Mucosa of gallbladder (tissue), 1 donor: ENCODE measurements around the gene MTERF2. TPM values are rescaled to one million over a fixed set of nuclear protein-coding genes. Genes with fewer than 3 reads are reported as not detected.

Experiments
- DNase-seq: peaks from one replicate; pipeline ENCODE4 v3.0.0-alpha.2; 2020; ENCODE audit warnings: low spot score
- total RNA-seq: library from RNA; stranded (reverse); gene quantifications from one replicate; pipeline ENCODE4 v1.2.1, GENCODE V29; 2021
- donor health status: DM: no; HTN: no; CAD: no.

The MTERF2 gene
- total RNA-seq, 1 donor from 2014 or later: 24.8 TPM

- DNase-seq: no peak
Observed at GRCh38 chr12:106954462-106955376, 32.2 kb downstream of the MTERF2 start.

GRCh38 chr12:106953352-106954250 lies 33.3 kb downstream of the MTERF2 start:
- DNase-seq: no peak

- no peak for DNase-seq
Observed at GRCh38 chr12:106950591-106950990, 36.4 kb downstream of the MTERF2 start.

DNA sequence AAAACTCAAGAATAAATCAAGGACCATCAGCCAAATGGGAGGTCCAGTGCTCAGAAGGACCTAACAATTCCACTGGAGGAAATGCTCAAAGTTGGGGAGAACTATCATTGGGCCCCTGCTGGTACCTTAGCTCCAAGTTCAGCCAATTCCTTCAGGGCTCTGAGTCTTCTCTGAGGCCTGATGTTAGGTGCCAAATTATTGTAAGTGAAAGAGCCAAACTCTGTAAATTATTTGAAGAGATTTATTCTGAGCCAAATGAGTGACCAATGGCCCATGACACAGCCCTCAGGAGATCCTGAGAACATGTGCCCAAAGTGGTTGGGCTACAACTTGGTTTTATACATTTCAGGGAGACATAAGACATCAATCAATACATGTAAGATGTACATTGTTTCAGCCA lies 39.5 kb downstream of the MTERF2 start:
- DNase-seq: no peak

GRCh38 chr12:106945261-106945851 lies 41.6 kb downstream of the MTERF2 start:
- DNase-seq: no peak

GRCh38 chr12:106942775-106943174 lies 44.2 kb downstream of the MTERF2 start:
- no peak for DNase-seq

- DNase-seq: no peak
Observed at GRCh38 chr12:106941481-106942156, 45.3 kb downstream of the MTERF2 start.

DNA sequence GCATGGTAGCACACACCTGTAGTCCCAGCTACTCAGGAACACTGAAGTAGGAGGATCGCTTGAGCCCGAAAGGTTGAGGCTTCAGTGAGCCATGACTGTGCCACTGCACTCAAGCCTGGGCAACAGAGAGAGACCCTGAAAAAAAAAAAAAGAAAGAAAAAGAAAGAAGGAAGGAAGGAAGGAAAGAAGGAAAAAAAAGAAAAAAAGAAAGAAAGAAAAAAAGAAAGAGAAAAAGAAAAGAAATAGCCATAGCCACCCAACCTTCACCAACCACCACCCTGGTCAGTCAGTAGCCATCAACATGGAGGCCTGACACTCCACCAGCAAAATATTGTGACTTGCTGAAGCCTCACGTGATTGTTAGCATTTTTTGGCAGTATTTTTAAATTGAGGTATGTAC lies 52.7 kb downstream of the MTERF2 start:
- DNase-seq: no peak

Other genes starting within 250 kb of the MTERF2 start
- 39.4 TPM for gene RIC8B, start 212.5 kb downstream of the MTERF2 start, total RNA-seq
- 49.4 TPM for gene TMEM263, start 31.2 kb downstream of the MTERF2 start, total RNA-seq
- gene CRY1, start 106.4 kb upstream of the MTERF2 start, total RNA-seq: 17.6 TPM